Astrocyte (in vitro differentiated cells and primary cell): ENCODE measurements around the gene PPP1R12B. TPM values are rescaled to one million over a fixed set of nuclear protein-coding genes. Genes with fewer than 3 reads are reported as not detected.

Experiments used
- DNase-seq: peaks from one replicate; pipeline ENCODE4 v3.0.0-alpha.2; 2010; ENCODE audit warnings: low read depth
- FAIRE-seq: peaks from 2 replicates; lab custom pipeline; 2011; peaks lifted over from hg19 to GRCh38; lab: Jason Lieb, UNC
- H2AFZ ChIP-seq: 2 replicates; pipeline ENCODE4 v1.6.0; 2012; ENCODE audit warnings: low read depth, low read length, inconsistent platforms
- H3K27ac ChIP-seq: 2 replicates; pipeline ENCODE4 v1.5.1; 2011; ENCODE audit warnings: low read depth, low read length, inconsistent platforms
- H3K27me3 ChIP-seq: 2 replicates; pipeline ENCODE4 v1.6.0; 2011; ENCODE audit warnings: low read length, inconsistent platforms; ENCODE audit not compliant: insufficient read depth
- H3K36me3 ChIP-seq: 2 replicates; pipeline ENCODE4 v1.5.1; 2011; ENCODE audit warnings: low read length, inconsistent platforms; ENCODE audit not compliant: insufficient read depth
- H3K4me1 ChIP-seq: 2 replicates; pipeline ENCODE4 v1.5.1; 2011; ENCODE audit warnings: low read length, inconsistent platforms; ENCODE audit not compliant: insufficient read depth
- H3K4me2 ChIP-seq: 2 replicates; pipeline ENCODE4 v1.6.0; 2012; ENCODE audit warnings: low read length, inconsistent platforms
- H3K4me3 ChIP-seq: 2 replicates; pipeline ENCODE4 v1.5.1; 2011; ENCODE audit warnings: low read depth, mild to moderate bottlenecking, low read length, inconsistent platforms; ENCODE audit not compliant: insufficient read depth
- H3K79me2 ChIP-seq: 2 replicates; pipeline ENCODE4 v1.6.0; 2012; ENCODE audit warnings: mild to moderate bottlenecking, low read length, inconsistent platforms; ENCODE audit not compliant: insufficient read depth
- H3K9ac ChIP-seq: 2 replicates; pipeline ENCODE4 v1.6.0; 2012; ENCODE audit warnings: mild to moderate bottlenecking, low read length, inconsistent platforms
- H3K9me3 ChIP-seq: 2 replicates; pipeline ENCODE4 v1.5.1; 2012; ENCODE audit warnings: low read depth, mild to moderate bottlenecking, low read length, inconsistent platforms; ENCODE audit not compliant: insufficient read depth
- H4K20me1 ChIP-seq: 2 replicates; pipeline ENCODE4 v1.6.0; 2012; ENCODE audit warnings: low read length, inconsistent platforms; ENCODE audit not compliant: insufficient read depth
- H3K27ac Mint-ChIP-seq: one replicate; pipeline ENCODE4 v1.8.0; 2021; ENCODE audit warnings: mild to moderate bottlenecking, mixed read lengths; ENCODE audit not compliant: unreplicated experiment
- H3K27me3 Mint-ChIP-seq: one replicate; pipeline ENCODE4 v1.8.0; 2021; ENCODE audit warnings: low read depth, mixed read lengths; ENCODE audit not compliant: unreplicated experiment
- H3K36me3 Mint-ChIP-seq: one replicate; pipeline ENCODE4 v1.8.0; 2021; ENCODE audit warnings: low read depth, mixed read lengths; ENCODE audit not compliant: unreplicated experiment
- H3K4me1 Mint-ChIP-seq: one replicate; pipeline ENCODE4 v1.8.0; 2021; ENCODE audit warnings: low read depth, mixed read lengths; ENCODE audit not compliant: unreplicated experiment
- H3K4me3 Mint-ChIP-seq: one replicate; pipeline ENCODE4 v1.8.0; 2021; ENCODE audit warnings: mild to moderate bottlenecking, moderate library complexity, mixed read lengths; ENCODE audit not compliant: unreplicated experiment
- H3K9me3 Mint-ChIP-seq: one replicate; pipeline ENCODE4 v1.8.0; 2021; ENCODE audit warnings: mild to moderate bottlenecking, mixed read lengths; ENCODE audit not compliant: unreplicated experiment
- CTCF ChIP-seq: IDR thresholded peaks from 2 replicates; pipeline ENCODE4 v1.5.1; 2011; ENCODE audit warnings: low read depth, mild to moderate bottlenecking, inconsistent platforms, low read length, moderate library complexity; ENCODE audit not compliant: insufficient read depth
- EZH2 ChIP-seq: IDR thresholded peaks from 2 replicates; pipeline ENCODE4 v1.6.1; 2012; ENCODE audit warnings: mild to moderate bottlenecking, low read length, inconsistent platforms; ENCODE audit not compliant: insufficient read depth
- total RNA-seq: library from RNA; stranded (reverse); gene quantifications from 2 replicates; pipeline ENCODE4 v1.2.1, GENCODE V29; 2021

PPP1R12B gene
- total RNA-seq, 1 donor from 2014 or later, result 12.2 TPM

DNA sequence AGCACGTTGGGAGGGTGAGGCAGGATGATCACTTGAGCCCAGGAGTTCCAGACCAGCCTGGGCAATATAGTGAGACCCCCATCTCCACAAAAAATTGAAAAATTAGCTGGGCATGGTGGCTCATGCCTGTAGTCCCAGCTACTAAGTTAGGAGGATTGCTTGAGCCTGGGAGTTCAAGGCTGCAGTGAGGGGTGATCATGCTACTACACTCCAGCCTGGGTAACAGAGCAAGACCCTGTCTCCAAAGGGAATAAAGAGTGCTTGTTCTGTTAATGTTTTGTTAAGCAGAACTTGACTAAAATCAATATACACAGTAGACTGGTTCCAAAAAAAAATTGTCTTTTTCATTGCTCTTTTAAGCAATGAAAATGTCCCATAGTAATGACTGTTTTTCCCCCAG lies 215.3 kb downstream of the PPP1R12B start:
- Histone ChIP-seq H3K9me3 (no peaks in the 10 kb centered on the region), H3K36me3 (no peaks in the 10 kb centered on the region), H3K4me1 (peaks cover 19% of the 10 kb centered on the region), H3K79me2 (no peaks in the 10 kb centered on the region), H3K4me2 (no peak overlapping the region), H3K27me3 (no peaks in the 10 kb centered on the region), H3K27ac (no peak overlapping the region), H3K4me3 (no peak overlapping the region), H2AFZ (no peak overlapping the region), H4K20me1 (no peaks in the 10 kb centered on the region), H3K9ac (no peak overlapping the region)
- peaks cover 18% of the 10 kb centered on the region for H3K4me1 Mint-ChIP-seq
- TF ChIP-seq EZH2, result no peak
- H3K27me3 Mint-ChIP-seq, result no peaks in the 10 kb centered on the region
- no peak overlapping the region for H3K27ac Mint-ChIP-seq
- H3K36me3 Mint-ChIP-seq, result peaks cover 2% of the 10 kb centered on the region
- no peak for FAIRE-seq
- no peak for DNase-seq
- H3K4me3 Mint-ChIP-seq, result no peak overlapping the region
- H3K9me3 Mint-ChIP-seq, result no peaks in the 10 kb centered on the region

- H3K9ac ChIP-seq, result no peak overlapping the region
- H2AFZ ChIP-seq, result no peak overlapping the region
- no peak overlapping the region for H3K4me3 ChIP-seq
- no peaks in the 10 kb centered on the region for H3K9me3 Mint-ChIP-seq
- no peak overlapping the region for H3K4me2 ChIP-seq
- no peaks in the 10 kb centered on the region for H3K27me3 ChIP-seq
- H3K9me3 ChIP-seq, result no peaks in the 10 kb centered on the region
- DNase-seq, result no peak
- no peak overlapping the region for H3K4me3 Mint-ChIP-seq
- H3K27ac ChIP-seq, result no peak overlapping the region
- H3K27me3 Mint-ChIP-seq, result no peaks in the 10 kb centered on the region
- H3K36me3 ChIP-seq, result no peaks in the 10 kb centered on the region
- TF ChIP-seq EZH2, result no peak
- no peak for TF ChIP-seq CTCF
- peaks cover 2% of the 10 kb centered on the region for H3K36me3 Mint-ChIP-seq
- H3K27ac Mint-ChIP-seq, result no peak overlapping the region
- FAIRE-seq, result no peak
- peaks cover 21% of the 10 kb centered on the region for H3K4me1 Mint-ChIP-seq
- H3K4me1 ChIP-seq, result peaks cover 22% of the 10 kb centered on the region
- H4K20me1 ChIP-seq, result no peaks in the 10 kb centered on the region
- H3K79me2 ChIP-seq, result no peaks in the 10 kb centered on the region
These were observed 216.5 kb downstream of the PPP1R12B start for GRCh38 chr1:202564958-202565495.

DNA sequence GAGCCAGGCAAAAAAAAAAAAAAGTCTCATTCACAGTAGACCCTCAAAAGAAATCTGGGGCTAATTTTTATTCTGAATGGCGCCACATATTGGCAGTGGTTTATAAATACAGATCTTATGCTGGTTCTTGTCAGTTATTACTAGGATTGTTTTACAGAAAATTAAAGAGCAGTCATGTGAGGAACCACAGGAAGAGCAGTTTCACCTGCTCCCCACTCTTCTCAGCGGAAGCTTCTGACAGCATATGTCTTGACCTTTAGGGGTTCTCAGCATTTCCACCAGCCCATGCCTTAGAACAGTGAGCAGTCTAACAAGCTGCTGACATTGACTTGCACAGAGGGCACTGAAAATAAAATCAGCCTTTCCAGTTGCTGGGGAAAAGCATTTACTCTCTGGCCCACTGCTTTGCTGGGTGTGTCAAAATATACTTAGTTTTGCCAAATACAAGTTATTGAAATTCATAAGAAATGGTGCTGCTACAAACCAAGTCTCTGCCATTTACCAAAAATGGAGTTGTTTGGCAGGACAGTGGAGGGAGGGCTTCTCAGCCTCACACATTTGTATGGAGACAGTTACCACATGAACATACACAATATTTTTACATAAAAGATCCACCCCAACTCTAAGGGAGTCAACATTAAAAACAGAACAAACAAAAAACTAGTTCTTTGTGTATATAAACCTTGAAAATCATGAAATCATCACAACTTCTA lies 217.5 kb downstream of the PPP1R12B start:
- H4K20me1 ChIP-seq, result no peaks in the 10 kb centered on the region
- Mint-ChIP-seq H3K27me3 (no peaks in the 10 kb centered on the region), H3K27ac (no peak overlapping the region)

More for the DNA sequence above, 217.5 kb downstream of the PPP1R12B start:
- Histone ChIP-seq H3K79me2 (no peaks in the 10 kb centered on the region), H3K9me3 (no peaks in the 10 kb centered on the region), H3K36me3 (no peaks in the 10 kb centered on the region), H3K4me1 (peaks cover 22% of the 10 kb centered on the region), H3K4me3 (no peak overlapping the region), H3K27ac (no peak overlapping the region), H3K9ac (no peak overlapping the region), H2AFZ (no peak overlapping the region), H3K27me3 (no peaks in the 10 kb centered on the region), H3K4me2 (no peak overlapping the region)
- peaks cover 2% of the 10 kb centered on the region for H3K36me3 Mint-ChIP-seq
- no peak for DNase-seq
- peaks cover 21% of the 10 kb centered on the region for H3K4me1 Mint-ChIP-seq
- no peaks in the 10 kb centered on the region for H3K9me3 Mint-ChIP-seq
- TF ChIP-seq EZH2, result no peak
- no peak for TF ChIP-seq CTCF
- no peak for FAIRE-seq
- H3K4me3 Mint-ChIP-seq, result no peak overlapping the region
